CD4-positive, alpha-beta memory T cell (primary cell): Measurements from ENCODE around the gene CCDC6. TPM values are rescaled to one million over a fixed set of nuclear protein-coding genes. Genes with fewer than 3 reads are reported as not detected.

ENCODE experiments used
- CTCF ChIA-PET: fragments of 350-600 bp; sonication (Branson Sonifier 250); formaldehyde crosslinking; loops from one replicate; lab custom pipeline; 2021; ENCODE audit warnings: inconsistent platforms; ENCODE audit not compliant: partially characterized antibody; lab: Charles Lee
- POLR2A ChIA-PET: fragments of 350-600 bp; sonication (Branson Sonifier 250); formaldehyde crosslinking; loops from one replicate; lab custom pipeline; 2021; ENCODE audit not compliant: partially characterized antibody; lab: Charles Lee
- DNase-seq, 5 donors: peaks; one replicate each; pipeline versions ENCODE4 v3.0.0 to v3.0.0-alpha.2; 2020 to 2022; ENCODE audit warnings: mixed read lengths in 1 of 5
- H3K27ac ChIP-seq: one replicate; pipeline ENCODE4 v1.7.0; 2013; ENCODE audit warnings: low read depth, low read length
- H3K27me3 ChIP-seq: 2 replicates; pipeline ENCODE4 v1.7.0; 2013; ENCODE audit warnings: mild to moderate bottlenecking, low read length, moderate library complexity; ENCODE audit not compliant: insufficient read depth
- H3K36me3 ChIP-seq: 2 replicates; pipeline ENCODE4 v1.7.0; 2013; ENCODE audit warnings: mild to moderate bottlenecking, low read length, moderate library complexity; ENCODE audit not compliant: insufficient read depth
- H3K4me1 ChIP-seq: 2 replicates; pipeline ENCODE4 v1.7.0; 2013; ENCODE audit warnings: mild to moderate bottlenecking, low read length, moderate library complexity; ENCODE audit not compliant: insufficient read depth
- H3K4me3 ChIP-seq, 2 donors: one replicate each; pipeline ENCODE4 v1.7.0; 2013; ENCODE audit warnings: low read length in 2 of 2, mild to moderate bottlenecking in 1 of 2
- H3K9me3 ChIP-seq, 2 donors: one replicate each; pipeline ENCODE4 v1.7.0; 2013; ENCODE audit warnings: low read length in 2 of 2, control low read depth in 1 of 2; ENCODE audit not compliant: control insufficient read depth in 1 of 2
- H3K27ac Mint-ChIP-seq, 7 donors: one replicate each; pipeline ENCODE4 v1.8.0; 2020 to 2021; ENCODE audit warnings: mixed read lengths in 7 of 7, mild to moderate bottlenecking in 6 of 7, inconsistent platforms in 3 of 7, moderate library complexity in 3 of 7
- H3K27me3 Mint-ChIP-seq, 2 donors: one replicate each; pipeline ENCODE4 v1.8.0; 2020 to 2021; ENCODE audit warnings: mixed read lengths in 2 of 2
- H3K36me3 Mint-ChIP-seq, 2 donors: one replicate each; pipeline ENCODE4 v1.8.0; 2020 to 2021; ENCODE audit warnings: mixed read lengths in 2 of 2, inconsistent platforms in 1 of 2, mild to moderate bottlenecking in 1 of 2
- H3K4me1 Mint-ChIP-seq, 4 donors: one replicate each; pipeline ENCODE4 v1.8.0; 2020 to 2021; ENCODE audit warnings: mixed read lengths in 4 of 4, mild to moderate bottlenecking in 1 of 4
- H3K4me3 Mint-ChIP-seq, 8 donors: one replicate each; pipeline ENCODE4 v1.8.0; 2020 to 2021; ENCODE audit warnings: mixed read lengths in 8 of 8, mild to moderate bottlenecking in 7 of 8, moderate library complexity in 6 of 8, inconsistent platforms in 3 of 8
- H3K9me3 Mint-ChIP-seq, 8 donors: one replicate each; pipeline ENCODE4 v1.8.0; 2020 to 2021; ENCODE audit warnings: mixed read lengths in 8 of 8, mild to moderate bottlenecking in 5 of 8, inconsistent platforms in 3 of 8, moderate library complexity in 1 of 8
- intact Hi-C: fragments of 100-400 bp; cut with micrococcal nuclease; formaldehyde crosslinking; loops from one replicate; pipeline ENCODE4 v1.15.1; 2023
- polyA plus RNA-seq, 2 donors: library from polyadenylated mRNA; unstranded; fragments of 300-500 nt; fragmentation: Illumina TruSeq; gene quantifications; one replicate each; pipeline ENCODE4 v1.2.3, GENCODE V29; 2021
- total RNA-seq, 2 experiments: library from RNA; stranded (reverse); gene quantifications; one replicate each; pipeline ENCODE4 v1.2.3, GENCODE V29; 2021

The CCDC6 gene
- total and polyA plus RNA-seq, 4 experiments from 2014 or later: 4.4 to 22.5 (median 13.5) TPM

DNA sequence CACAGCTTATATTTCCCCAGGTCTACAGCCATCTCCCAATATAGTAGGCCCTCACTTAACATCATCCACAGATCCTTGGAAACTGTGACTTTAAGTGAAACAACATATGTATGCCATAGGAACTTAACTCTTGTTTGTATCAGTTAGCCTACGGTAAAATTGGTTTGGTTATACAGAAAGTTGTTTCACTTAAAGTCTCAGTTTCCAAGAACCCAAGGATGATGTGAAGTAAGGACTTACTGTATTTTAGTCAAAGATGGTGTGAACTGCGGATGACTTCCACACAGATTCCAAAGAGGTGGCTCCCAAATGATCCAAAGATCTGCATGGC lies 96.7 kb downstream of the CCDC6 start:
- H3K27ac Mint-ChIP-seq: peak overlapping the region in 1 of 7 donors; percentile 36
- ChIA-PET CTCF (interaction anchor here (1.6 to 1.9 kb wide), 2 partner anchors 8 to 15 kb away, joined by 4 read pairs; no protein-coding TSS in a partner anchor), POLR2A (no interaction called here)
- Histone ChIP-seq H3K27ac (no peak overlapping the region), H3K27me3 (no peaks in the 10 kb centered on the region), H3K4me3 (no peak overlapping the region), H3K36me3 (peaks cover 59% of the 10 kb centered on the region), H3K4me1 (no peaks in the 10 kb centered on the region), H3K9me3 (no peaks in the 10 kb centered on the region)
- H3K9me3 Mint-ChIP-seq: no peaks in the 10 kb centered on the region
- peaks cover 70 to 88% of the 10 kb centered on the region in 2 donors for H3K36me3 Mint-ChIP-seq
- DNase-seq: no peak
- no peaks in the 10 kb centered on the region for H3K27me3 Mint-ChIP-seq
- no peak overlapping the region for H3K4me3 Mint-ChIP-seq
- intact Hi-C loops: no loop called here
- peaks cover 0 to 2% (median 0%) of the 10 kb centered on the region in 4 donors for H3K4me1 Mint-ChIP-seq

DNA sequence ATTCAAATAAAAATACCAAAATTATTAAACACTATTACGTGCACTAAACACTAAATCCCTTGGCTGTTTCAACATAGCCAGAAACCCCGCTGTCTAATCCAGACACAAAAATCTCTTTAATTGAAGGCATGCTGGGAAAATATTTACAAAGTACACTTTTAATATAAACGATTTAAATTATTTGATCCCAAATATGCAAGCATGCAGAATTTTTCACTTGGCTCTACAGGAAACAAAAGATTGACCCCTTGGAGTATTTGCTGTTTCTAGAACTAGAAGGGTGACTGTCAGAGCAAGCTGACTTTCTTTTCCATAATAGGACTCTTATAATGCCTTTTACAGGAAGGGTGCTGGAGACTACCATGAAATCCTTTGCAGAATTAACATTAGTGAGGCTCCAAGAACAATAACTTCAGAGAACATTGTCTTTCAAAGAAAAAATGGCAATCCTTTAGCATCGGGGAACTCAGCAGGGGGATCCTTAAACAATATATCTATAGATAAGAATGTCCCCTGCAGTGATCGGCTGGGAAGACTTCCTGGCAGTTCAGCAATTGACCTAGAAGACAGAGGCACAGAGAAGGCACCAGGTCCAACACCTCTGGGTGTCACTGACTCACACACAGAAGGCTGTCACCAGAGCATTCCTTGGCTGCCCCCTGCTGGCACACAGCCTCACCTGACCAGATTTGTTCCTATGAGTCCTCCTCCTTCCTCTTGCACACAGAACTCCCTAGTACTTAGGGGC lies 97.3 kb downstream of the CCDC6 start:
- Mint-ChIP-seq H3K36me3 (peaks cover 70 to 88% of the 10 kb centered on the region in 2 donors), H3K4me1 (peaks cover 0 to 2% (median 0%) of the 10 kb centered on the region in 4 donors), H3K27ac (peak overlapping the region in 1 of 7 donors; percentile 36), H3K9me3 (no peaks in the 10 kb centered on the region), H3K4me3 (no peak overlapping the region), H3K27me3 (no peaks in the 10 kb centered on the region)
- Histone ChIP-seq H3K4me1 (no peaks in the 10 kb centered on the region), H3K36me3 (peaks cover 65% of the 10 kb centered on the region), H3K27me3 (no peaks in the 10 kb centered on the region), H3K9me3 (no peaks in the 10 kb centered on the region), H3K27ac (no peak overlapping the region), H3K4me3 (no peak overlapping the region)
- peak; percentile 11 to 48 (median 17) for DNase-seq
- CTCF ChIA-PET: interaction anchor here (1.0 to 1.9 kb wide), 3 partner anchors 9 to 15 kb away, joined by 4 read pairs; no protein-coding TSS in a partner anchor
- POLR2A ChIA-PET: no interaction called here
- intact Hi-C loops: no loop called here

DNA sequence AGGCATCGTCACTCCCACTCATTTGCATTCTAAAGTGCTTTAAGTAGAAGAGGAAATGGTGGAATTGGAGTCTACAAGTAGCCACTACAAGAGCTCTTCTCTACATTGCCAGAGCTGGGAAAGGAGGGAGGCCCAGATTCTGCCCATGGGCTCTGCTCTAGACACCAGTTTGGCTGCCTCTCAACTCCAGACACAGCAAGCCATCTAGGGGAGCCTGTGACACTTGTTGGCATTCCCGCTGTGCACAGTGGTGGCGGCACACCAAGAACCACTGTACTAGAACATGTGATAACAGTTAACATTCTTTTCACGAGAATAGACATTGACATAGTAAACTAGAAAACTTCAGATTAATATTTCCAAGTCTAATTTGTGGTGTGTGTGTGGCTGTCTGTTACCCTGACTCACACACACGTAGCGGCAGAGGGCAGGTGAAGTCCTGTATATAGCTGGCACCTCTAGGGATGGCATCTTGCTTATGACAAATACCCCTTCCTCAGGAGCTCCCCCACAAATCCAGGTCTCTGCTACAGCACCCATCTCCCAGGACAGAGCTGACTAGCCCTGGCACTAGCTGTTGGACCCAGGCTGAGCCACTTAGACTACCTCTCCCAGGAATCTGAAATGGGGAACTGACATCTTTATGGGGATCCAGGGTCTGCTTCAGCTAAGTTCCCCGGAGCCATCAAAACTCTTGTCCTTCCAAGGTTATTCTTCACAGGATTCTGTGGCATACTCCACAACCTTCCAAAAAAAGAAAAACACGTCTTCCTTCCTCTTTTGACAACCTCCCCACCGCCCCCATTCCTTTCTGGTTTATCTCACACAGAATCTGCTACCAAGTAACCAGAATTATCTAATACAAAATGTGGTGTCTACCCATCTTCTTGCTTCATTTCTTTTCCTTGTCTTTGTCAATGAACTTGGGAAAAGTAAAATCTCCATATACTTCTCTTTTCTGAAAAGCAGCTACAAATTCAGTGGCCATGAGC lies 98.4 kb downstream of the CCDC6 start:
- intact Hi-C loops: no loop called here
- Mint-ChIP-seq H3K4me1 (peaks cover 0 to 2% (median 0%) of the 10 kb centered on the region in 4 donors), H3K36me3 (peaks cover 74 to 91% of the 10 kb centered on the region in 2 donors), H3K4me3 (no peak overlapping the region), H3K27ac (peak overlapping the region in 1 of 7 donors; percentile 22), H3K27me3 (no peaks in the 10 kb centered on the region), H3K9me3 (no peaks in the 10 kb centered on the region)
- no peak overlapping the region for H3K27ac ChIP-seq
- ChIA-PET POLR2A (no interaction called here), CTCF (interaction anchor here (0.9 to 1.9 kb wide), 4 partner anchors 10 to 183 kb away, joined by 3 to 6 read pairs (median 4); no protein-coding TSS in a partner anchor)
- H3K36me3 ChIP-seq: peaks cover 71% of the 10 kb centered on the region
- H3K27me3 ChIP-seq: no peaks in the 10 kb centered on the region
- DNase-seq: no peak
- H3K4me3 ChIP-seq: no peak overlapping the region
- H3K4me1 ChIP-seq: no peaks in the 10 kb centered on the region
- no peaks in the 10 kb centered on the region for H3K9me3 ChIP-seq

DNA sequence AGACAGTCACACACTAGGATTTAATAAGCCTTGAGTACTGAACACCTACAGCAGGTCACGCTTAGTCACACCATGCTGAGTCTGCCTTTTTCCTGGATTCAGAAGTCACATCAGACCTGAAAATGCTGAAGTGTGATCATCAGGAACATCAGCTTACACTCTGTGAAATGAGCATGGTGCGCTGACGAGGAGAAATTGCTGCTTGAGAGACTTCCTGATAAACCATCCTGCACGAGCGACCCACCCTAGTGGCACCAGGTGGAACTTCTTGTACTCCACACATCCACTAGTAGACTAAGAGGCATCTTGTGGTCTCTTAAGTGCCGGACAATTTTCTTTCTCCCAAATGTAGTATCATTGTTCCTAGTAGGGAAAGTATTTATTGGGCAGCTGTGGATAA lies 101.3 kb downstream of the CCDC6 start:
- no peaks in the 10 kb centered on the region for H3K27me3 Mint-ChIP-seq
- no peaks in the 10 kb centered on the region for H3K4me1 ChIP-seq
- ChIA-PET CTCF (interaction anchor here (1.7 kb wide), 1 partner anchor 11 kb away, joined by 3 read pairs; no protein-coding TSS in a partner anchor), POLR2A (no interaction called here)
- peaks cover 69 to 91% of the 10 kb centered on the region in 2 donors for H3K36me3 Mint-ChIP-seq
- no peak overlapping the region for H3K4me3 Mint-ChIP-seq
- H3K9me3 Mint-ChIP-seq: no peaks in the 10 kb centered on the region
- H3K4me1 Mint-ChIP-seq: peaks cover 0 to 4% (median 0%) of the 10 kb centered on the region in 4 donors
- H3K9me3 ChIP-seq: no peaks in the 10 kb centered on the region
- H3K27me3 ChIP-seq: no peaks in the 10 kb centered on the region
- H3K27ac Mint-ChIP-seq: no peak overlapping the region
- DNase-seq: no peak
- no peak overlapping the region for H3K4me3 ChIP-seq
- no peak overlapping the region for H3K27ac ChIP-seq
- intact Hi-C loops: no loop called here
- peaks cover 53% of the 10 kb centered on the region for H3K36me3 ChIP-seq

DNA sequence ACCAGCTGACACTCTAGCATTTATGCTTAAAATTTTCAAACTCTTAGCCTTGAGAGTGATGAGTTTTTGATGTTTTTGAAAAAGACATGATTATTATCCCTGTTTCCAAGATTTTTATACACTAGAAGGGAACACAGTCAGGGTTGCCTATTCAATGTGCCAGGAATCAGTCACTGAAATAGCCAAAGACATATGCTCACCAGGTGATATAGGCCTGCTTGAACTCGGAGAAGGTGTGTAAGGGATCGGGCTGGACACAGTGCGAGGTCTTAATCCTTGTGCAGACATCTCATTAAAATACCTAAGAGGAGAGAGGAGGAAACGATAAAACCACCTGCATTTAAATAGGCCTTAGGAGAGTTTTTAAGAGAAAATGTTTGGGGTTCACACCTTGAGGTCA lies 102.1 kb downstream of the CCDC6 start:
- ChIA-PET POLR2A (no interaction called here), CTCF (interaction anchor here (1.7 kb wide), 1 partner anchor 12 kb away, joined by 3 read pairs; no protein-coding TSS in a partner anchor)
- Histone ChIP-seq H3K36me3 (peaks cover 52% of the 10 kb centered on the region), H3K4me3 (no peak overlapping the region), H3K27me3 (no peaks in the 10 kb centered on the region), H3K9me3 (no peaks in the 10 kb centered on the region), H3K4me1 (no peaks in the 10 kb centered on the region), H3K27ac (no peak overlapping the region)
- no peaks in the 10 kb centered on the region for H3K27me3 Mint-ChIP-seq
- H3K36me3 Mint-ChIP-seq: peaks cover 70 to 90% of the 10 kb centered on the region in 2 donors
- no peak overlapping the region for H3K4me3 Mint-ChIP-seq
- H3K27ac Mint-ChIP-seq: no peak overlapping the region
- intact Hi-C loops: no loop called here
- no peak for DNase-seq
- peaks cover 0 to 5% (median 0%) of the 10 kb centered on the region in 4 donors for H3K4me1 Mint-ChIP-seq
- no peaks in the 10 kb centered on the region for H3K9me3 Mint-ChIP-seq

DNA sequence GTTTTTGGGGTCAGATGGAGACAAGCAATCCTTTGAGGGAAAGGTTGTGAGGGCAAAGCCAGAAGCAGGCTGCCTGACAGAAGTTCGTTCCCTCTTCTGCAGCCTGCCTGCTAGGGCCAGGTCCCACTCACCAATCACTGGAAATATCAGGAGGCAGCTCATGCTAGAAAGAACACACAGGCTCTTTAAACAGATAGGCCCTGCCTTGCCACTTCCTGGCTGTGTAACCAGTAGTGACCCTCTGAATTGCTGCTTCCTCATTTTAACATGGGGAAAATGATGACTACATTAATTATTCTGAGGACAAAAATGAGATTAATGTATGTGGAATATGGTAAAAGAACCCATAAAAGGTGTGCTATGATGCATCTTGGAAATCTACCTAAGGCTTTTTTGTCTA lies 102.6 kb downstream of the CCDC6 start:
- Histone ChIP-seq H3K27me3 (no peaks in the 10 kb centered on the region), H3K9me3 (no peaks in the 10 kb centered on the region), H3K4me3 (no peak overlapping the region), H3K27ac (no peak overlapping the region), H3K36me3 (peaks cover 52% of the 10 kb centered on the region), H3K4me1 (no peaks in the 10 kb centered on the region)
- no peaks in the 10 kb centered on the region for H3K9me3 Mint-ChIP-seq
- intact Hi-C loops: no loop called here
- H3K36me3 Mint-ChIP-seq: peaks cover 72 to 86% of the 10 kb centered on the region in 2 donors
- H3K27ac Mint-ChIP-seq: peak overlapping the region in 3 of 7 donors; percentile 28 to 55 (median 52)
- DNase-seq: no peak
- H3K27me3 Mint-ChIP-seq: no peaks in the 10 kb centered on the region
- ChIA-PET POLR2A (no interaction called here), CTCF (no interaction called here)
- peaks cover 0 to 5% (median 0%) of the 10 kb centered on the region in 4 donors for H3K4me1 Mint-ChIP-seq
- no peak overlapping the region for H3K4me3 Mint-ChIP-seq

DNA sequence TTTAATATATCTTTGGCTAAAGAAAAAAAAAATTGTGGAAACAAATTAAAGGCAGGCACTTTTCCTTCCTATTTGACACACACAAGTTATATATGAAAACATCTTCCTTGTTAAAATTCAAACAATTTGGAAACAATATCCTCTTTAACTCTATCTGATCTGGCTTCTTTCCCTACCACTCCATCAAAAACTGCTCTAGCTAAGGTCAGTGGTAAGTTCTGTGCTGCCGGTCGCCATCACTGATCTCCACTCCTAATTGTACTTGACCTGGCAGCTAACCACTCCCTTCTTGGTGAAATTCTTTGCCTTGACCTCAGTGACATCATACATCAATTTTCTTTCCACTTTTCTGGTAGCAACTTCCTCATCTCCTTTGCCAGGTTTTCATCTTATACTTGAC lies 105.2 kb downstream of the CCDC6 start:
- Histone ChIP-seq H3K4me3 (no peak overlapping the region), H3K4me1 (no peaks in the 10 kb centered on the region), H3K9me3 (no peaks in the 10 kb centered on the region), H3K27ac (no peak overlapping the region), H3K27me3 (no peaks in the 10 kb centered on the region), H3K36me3 (peaks cover 46% of the 10 kb centered on the region)
- H3K27ac Mint-ChIP-seq: peak overlapping the region in 2 of 7 donors; percentile 6 to 22
- H3K4me3 Mint-ChIP-seq: no peak overlapping the region
- peaks cover 0 to 2% (median 0%) of the 10 kb centered on the region in 8 donors for H3K9me3 Mint-ChIP-seq
- H3K27me3 Mint-ChIP-seq: no peaks in the 10 kb centered on the region
- ChIA-PET POLR2A (no interaction called here), CTCF (no interaction called here)
- intact Hi-C loops: no loop called here
- no peak for DNase-seq
- peaks cover 0 to 5% (median under 1%) of the 10 kb centered on the region in 4 donors for H3K4me1 Mint-ChIP-seq
- peaks cover 74 to 85% of the 10 kb centered on the region in 2 donors for H3K36me3 Mint-ChIP-seq
